Liver (tissue), 9 donors: ENCODE measurements around the gene RNU6-8. TPM values are rescaled to one million over a fixed set of nuclear protein-coding genes. Genes with fewer than 3 reads are reported as not detected.

ENCODE experiments used
- DNase-seq: peaks from one replicate; pipeline ENCODE4 v3.0.0-alpha.2; 2017; ENCODE audit warnings: low spot score
- H3K27ac ChIP-seq, 2 donors: one replicate each; pipeline ENCODE4 v1.7.0; 2013; ENCODE audit warnings: inconsistent platforms in 2 of 2, low read length in 2 of 2, control low read depth in 1 of 2, low read depth in 1 of 2, mild to moderate bottlenecking in 1 of 2
- H3K27me3 ChIP-seq, 4 donors: one replicate each; pipeline versions ENCODE4 v1.6.1 to v1.7.0; 2013; ENCODE audit warnings: low read length in 3 of 4, inconsistent platforms in 1 of 4, mild to moderate bottlenecking in 1 of 4, moderate library complexity in 1 of 4; ENCODE audit not compliant: control insufficient read depth in 4 of 4, insufficient read depth in 4 of 4
- H3K36me3 ChIP-seq, 4 donors: one replicate each; pipeline versions ENCODE4 v1.6.1 to v1.7.0; 2013; ENCODE audit warnings: low read length in 3 of 4, mild to moderate bottlenecking in 3 of 4, low read depth in 1 of 4, moderate library complexity in 1 of 4; ENCODE audit not compliant: control insufficient read depth in 4 of 4, insufficient read depth in 3 of 4
- H3K4me1 ChIP-seq, 4 donors: one replicate each; pipeline versions ENCODE4 v1.6.1 to v1.7.0; 2013; ENCODE audit warnings: low read length in 3 of 4, mild to moderate bottlenecking in 3 of 4, moderate library complexity in 1 of 4; ENCODE audit not compliant: control insufficient read depth in 4 of 4, insufficient read depth in 4 of 4
- H3K4me3 ChIP-seq, 3 donors: one replicate each; pipeline versions ENCODE4 v1.6.1 to v1.7.0; 2013; ENCODE audit warnings: low read length in 3 of 3, control low read depth in 1 of 3, low read depth in 1 of 3, mild to moderate bottlenecking in 1 of 3
- H3K9ac ChIP-seq, 2 donors: one replicate each; pipeline ENCODE4 v1.7.0; 2013; ENCODE audit warnings: low read length in 2 of 2, mild to moderate bottlenecking in 2 of 2, moderate library complexity in 2 of 2, control low read depth in 1 of 2, low read depth in 1 of 2
- H3K9me3 ChIP-seq, 4 donors: one replicate each; pipeline versions ENCODE4 v1.6.1 to v1.7.0; 2013; ENCODE audit warnings: low read length in 3 of 4; ENCODE audit not compliant: control insufficient read depth in 4 of 4
- FOXA1 ChIP-seq: IDR thresholded peaks from 2 replicates; pipeline ENCODE4 v1.6.1; 2016; ENCODE audit warnings: antibody characterized with exemption
- GABPA ChIP-seq, 2 donors: IDR thresholded peaks in 1 of 2; conservative IDR thresholded peaks in 1 of 2; 2 replicates each; pipeline ENCODE4 v1.6.1; 2016; ENCODE audit warnings: antibody characterized with exemption in 2 of 2, mild to moderate bottlenecking in 1 of 2, moderate library complexity in 1 of 2
- MAX ChIP-seq: IDR thresholded peaks from 2 replicates; pipeline ENCODE4 v1.6.1; 2016; ENCODE audit warnings: antibody characterized with exemption
- RAD21 ChIP-seq, 2 donors: IDR thresholded peaks; 2 replicates each; pipeline ENCODE4 v1.6.1; 2016; ENCODE audit warnings: antibody characterized with exemption in 2 of 2, mild to moderate bottlenecking in 2 of 2
- SP1 ChIP-seq: IDR thresholded peaks from 2 replicates; pipeline ENCODE4 v1.6.1; 2018; ENCODE audit warnings: antibody characterized with exemption, mild to moderate bottlenecking
- YY1 ChIP-seq: IDR thresholded peaks from 2 replicates; pipeline ENCODE4 v1.6.1; 2016; ENCODE audit warnings: antibody characterized with exemption, mild to moderate bottlenecking
- ZBTB33 ChIP-seq: IDR thresholded peaks from 2 replicates; pipeline ENCODE4 v1.6.1; 2016; ENCODE audit warnings: antibody characterized with exemption
- WGBS: extraction: QIAGEN DNeasy Blood & Tissue Kit; methylation state at CpG from one replicate; pipeline ENCODE4 v1.1.7; 2013; 5-methylcytosine and 5-hydroxymethylcytosine counted together
- polyA plus RNA-seq, 2 donors: library from polyadenylated mRNA; stranded (reverse) in 1 of 2; unstranded in 1 of 2; fragments of 200-250 nt in 1 of 2; fragments of >200 nt in 1 of 2; fragmentation: Nextera tagmentation in 1 of 2; extraction: Ambion mirVana in 1 of 2; gene quantifications; one replicate each; pipeline versions ENCODE4 v1.2.1 to v1.2.3, GENCODE V29; 2013 to 2015
- total RNA-seq, 2 donors: library from RNA; depleted of rRNA; stranded (reverse); fragments of >200 nt; gene quantifications; one replicate each; pipeline ENCODE4 v1.2.3, GENCODE V29; 2014
- TF ChIP-seq, protein P1 (sequence below): fragments of 150-350 bp; IDR thresholded peaks from 2 replicates; pipeline ENCODE4 v1.5.1; 2017; ENCODE audit warnings: improper control_type of control experiment, low read depth, low read length; ENCODE audit not compliant: missing input control
- TF ChIP-seq, protein P2 (sequence below): IDR thresholded peaks from 2 replicates; pipeline ENCODE4 v1.6.1; 2016; ENCODE audit warnings: antibody characterized with exemption
- donor health status: healthy.
- donor health status: healthy.
- donor health status: healthy.
- donor health status: healthy.
- donor health status: healthy.

The RNU6-8 gene
- total and polyA plus RNA-seq, 4 donors, result not detected

- no peak for DNase-seq
- Histone ChIP-seq H3K4me1 (no peaks in the 10 kb centered on the region), H3K36me3 (no peaks in the 10 kb centered on the region), H3K4me3 (no peak overlapping the region), H3K27me3 (no peaks in the 10 kb centered on the region), H3K27ac (no peak overlapping the region), H3K9ac (no peak overlapping the region), H3K9me3 (no peaks in the 10 kb centered on the region)
- WGBS, result 98% methylated on average over 3 of the region's 3 CpGs
- TF ChIP-seq, protein P1, sequence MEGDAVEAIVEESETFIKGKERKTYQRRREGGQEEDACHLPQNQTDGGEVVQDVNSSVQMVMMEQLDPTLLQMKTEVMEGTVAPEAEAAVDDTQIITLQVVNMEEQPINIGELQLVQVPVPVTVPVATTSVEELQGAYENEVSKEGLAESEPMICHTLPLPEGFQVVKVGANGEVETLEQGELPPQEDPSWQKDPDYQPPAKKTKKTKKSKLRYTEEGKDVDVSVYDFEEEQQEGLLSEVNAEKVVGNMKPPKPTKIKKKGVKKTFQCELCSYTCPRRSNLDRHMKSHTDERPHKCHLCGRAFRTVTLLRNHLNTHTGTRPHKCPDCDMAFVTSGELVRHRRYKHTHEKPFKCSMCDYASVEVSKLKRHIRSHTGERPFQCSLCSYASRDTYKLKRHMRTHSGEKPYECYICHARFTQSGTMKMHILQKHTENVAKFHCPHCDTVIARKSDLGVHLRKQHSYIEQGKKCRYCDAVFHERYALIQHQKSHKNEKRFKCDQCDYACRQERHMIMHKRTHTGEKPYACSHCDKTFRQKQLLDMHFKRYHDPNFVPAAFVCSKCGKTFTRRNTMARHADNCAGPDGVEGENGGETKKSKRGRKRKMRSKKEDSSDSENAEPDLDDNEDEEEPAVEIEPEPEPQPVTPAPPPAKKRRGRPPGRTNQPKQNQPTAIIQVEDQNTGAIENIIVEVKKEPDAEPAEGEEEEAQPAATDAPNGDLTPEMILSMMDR, result no peak
- no peak for TF ChIP-seq RAD21 (IDR thresholded peaks at IDR 0.05)
Observed at GRCh38 chr14:32211068-32211404, 8.0 kb upstream of the RNU6-8 start.

GRCh38 chr14:32209471-32209870 lies 6.4 kb upstream of the RNU6-8 start:
- Histone ChIP-seq H3K27ac (no peak overlapping the region), H3K36me3 (no peaks in the 10 kb centered on the region), H3K4me1 (no peaks in the 10 kb centered on the region), H3K9ac (no peak overlapping the region), H3K4me3 (no peak overlapping the region), H3K27me3 (no peaks in the 10 kb centered on the region), H3K9me3 (no peaks in the 10 kb centered on the region)
- no peak for DNase-seq
- TF ChIP-seq YY1, result no peak
- TF ChIP-seq SP1, result no peak
- TF ChIP-seq FOXA1, result no peak

DNA sequence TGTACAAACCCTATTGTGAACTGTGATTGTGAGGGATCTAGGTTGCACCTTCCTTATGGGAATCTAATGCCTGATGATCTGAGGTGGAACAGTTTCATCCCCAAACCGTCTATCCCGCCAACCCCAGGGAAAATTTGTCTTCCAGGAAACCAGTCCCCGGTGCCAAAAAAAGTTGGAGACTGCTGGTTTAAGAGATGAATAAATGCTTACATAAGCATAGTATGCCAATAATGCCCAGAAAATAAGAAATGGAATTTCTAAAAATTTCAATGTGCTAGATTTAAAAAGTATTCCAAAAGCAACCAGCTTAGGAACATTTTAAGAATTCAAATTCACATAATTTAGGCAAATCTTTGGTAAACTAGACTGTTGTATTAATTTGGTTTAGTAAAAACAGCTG lies 5.4 kb upstream of the RNU6-8 start:
- no peaks in the 10 kb centered on the region for H3K36me3 ChIP-seq
- H3K27ac ChIP-seq, result no peak overlapping the region
- peaks cover 0 to 5% (median 4%) of the 10 kb centered on the region in 4 donors for H3K4me1 ChIP-seq
- WGBS, result 88% methylated on average over 3 of the region's 3 CpGs
- no peak for DNase-seq
- no peaks in the 10 kb centered on the region for H3K27me3 ChIP-seq
- H3K9ac ChIP-seq, result no peak overlapping the region
- no peak overlapping the region for H3K4me3 ChIP-seq
- TF ChIP-seq MAX (no peak), FOXA1 (no peak), ZBTB33 (no peak), GABPA (IDR thresholded peaks at IDR 0.05 in 1 of 2, conservative IDR thresholded peaks at IDR 0.05 in 1 of 2) (no peak)
- TF ChIP-seq, protein P2, sequence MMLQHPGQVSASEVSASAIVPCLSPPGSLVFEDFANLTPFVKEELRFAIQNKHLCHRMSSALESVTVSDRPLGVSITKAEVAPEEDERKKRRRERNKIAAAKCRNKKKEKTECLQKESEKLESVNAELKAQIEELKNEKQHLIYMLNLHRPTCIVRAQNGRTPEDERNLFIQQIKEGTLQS, result no peak
- TF ChIP-seq, protein P1, result no peak
- H3K9me3 ChIP-seq, result no peaks in the 10 kb centered on the region
